Measurements from ENCODE around the gene SECTM1.
A peak's percentile ranks its signal among the peaks of the same experiment; 100 is the strongest.

The SECTM1 gene

GRCh38 chr17:82292251-82293154 lies 41.1 kb downstream of the SECTM1 start:
- Histone ChIP-seq H3K4me1 (peaks cover 45 to 86% (median 64%) of the 10 kb centered on the region in 10 experiments), H3K9ac (peak overlapping the region; percentile 84 to 97 (median 89)), H3K4me2 (peak overlapping the region; percentile 87 to 99 (median 97)), H3K27ac (peak overlapping the region; percentile 85 to 91 (median 87)), H3K27me3 (no peaks in the 10 kb centered on the region), H3K9me3 (replicated peaks in 1 of 11) (peaks cover 0 to 5% (median 0%) of the 10 kb centered on the region in 11 experiments; a peak in 3 of 22 replicates), H4K20me1 (no peaks in the 10 kb centered on the region), H3K36me3 (no peaks in the 10 kb centered on the region), H3K4me3 (peak overlapping the region; percentile 69 to 97 (median 84))
- no peak for TF ChIP-seq Cebpa-rat (IDR thresholded peaks at IDR 0.05)

- peak overlapping the region; percentile 84 to 97 (median 89) for H3K9ac ChIP-seq
- H3K4me1 ChIP-seq = peaks cover 39 to 86% (median 59%) of the 10 kb centered on the region in 10 experiments
- H3K36me3 ChIP-seq = no peaks in the 10 kb centered on the region
These were observed 41.9 kb downstream of the SECTM1 start for GRCh38 chr17:82291582-82292250.

GRCh38 chr17:82287868-82288801 lies 45.4 kb downstream of the SECTM1 start:
- H3K36me3 ChIP-seq = no peaks in the 10 kb centered on the region
- no peak overlapping the region for H3K9ac ChIP-seq
- peak overlapping the region in 10 of 11 experiments; percentile 0 to 51 (median 32); a peak in 10 of 22 replicates for H3K4me2 ChIP-seq
- H3K4me3 ChIP-seq = no peak overlapping the region
- no peaks in the 10 kb centered on the region for H4K20me1 ChIP-seq
- peaks cover 0 to 11% (median 6%) of the 10 kb centered on the region in 11 experiments; a peak in 5 of 22 replicates for H3K9me3 ChIP-seq (replicated peaks in 1 of 11)
- H3K4me1 ChIP-seq = peaks cover 20 to 58% (median 37%) of the 10 kb centered on the region in 10 experiments
- no peaks in the 10 kb centered on the region for H3K27me3 ChIP-seq
- peak overlapping the region in 1 of 11 experiments; percentile 17; a peak in 1 of 22 replicates for H3K27ac ChIP-seq
- no peak for TF ChIP-seq Cebpa-rat (IDR thresholded peaks at IDR 0.05)

More at GRCh38 chr17:82291582-82292250, 41.9 kb downstream of the SECTM1 start:
- Histone ChIP-seq H3K27me3 (no peaks in the 10 kb centered on the region), H3K4me3 (peak overlapping the region; percentile 69 to 97 (median 84)), H3K9me3 (replicated peaks in 1 of 11) (peaks cover 0 to 11% (median 6%) of the 10 kb centered on the region in 11 experiments; a peak in 5 of 22 replicates), H3K4me2 (peak overlapping the region; percentile 87 to 99 (median 97)), H4K20me1 (no peaks in the 10 kb centered on the region), H3K27ac (peak overlapping the region; percentile 85 to 91 (median 87))
- no peak for TF ChIP-seq Cebpa-rat (IDR thresholded peaks at IDR 0.05)

- Histone ChIP-seq H3K9ac (no peak overlapping the region), H3K4me3 (no peak overlapping the region), H3K36me3 (no peaks in the 10 kb centered on the region), H3K4me1 (peaks cover 27 to 61% (median 40%) of the 10 kb centered on the region in 10 experiments), H3K4me2 (peak overlapping the region in 8 of 11 experiments; percentile 0 to 51 (median 36); a peak in 14 of 22 replicates), H3K27me3 (no peaks in the 10 kb centered on the region), H3K27ac (peak overlapping the region in 1 of 11 experiments; percentile 17; a peak in 1 of 22 replicates), H4K20me1 (no peaks in the 10 kb centered on the region), H3K9me3 (replicated peaks in 1 of 11) (peaks cover 0 to 11% (median 6%) of the 10 kb centered on the region in 11 experiments; a peak in 5 of 22 replicates)
- no peak for TF ChIP-seq Cebpa-rat (IDR thresholded peaks at IDR 0.05)
These were observed 46.3 kb downstream of the SECTM1 start for GRCh38 chr17:82287013-82287867.

GRCh38 chr17:82285141-82285540 lies 48.4 kb downstream of the SECTM1 start:
- Histone ChIP-seq H3K4me3 (no peak overlapping the region), H3K27ac (no peak overlapping the region), H3K9ac (no peak overlapping the region), H3K4me2 (no peak overlapping the region), H3K4me1 (peaks cover 16 to 53% (median 36%) of the 10 kb centered on the region in 10 experiments; a peak in 18 of 20 replicates), H3K9me3 (replicated peaks in 1 of 11) (peaks cover 0 to 11% (median 6%) of the 10 kb centered on the region in 11 experiments; a peak in 5 of 22 replicates), H4K20me1 (no peaks in the 10 kb centered on the region), H3K27me3 (no peaks in the 10 kb centered on the region), H3K36me3 (no peaks in the 10 kb centered on the region)
- no peak for TF ChIP-seq Cebpa-rat (IDR thresholded peaks at IDR 0.05)

- Histone ChIP-seq H3K9ac (peak overlapping the region in 6 of 11 experiments; percentile 0 to 42 (median 30); a peak in 5 of 22 replicates), H3K27me3 (no peaks in the 10 kb centered on the region), H3K4me2 (peak overlapping the region in 7 of 11 experiments; percentile 14 to 62 (median 43); a peak in 13 of 22 replicates)
These were observed 50.3 kb downstream of the SECTM1 start for GRCh38 chr17:82283208-82283749.

More at GRCh38 chr17:82283208-82283749, 50.3 kb downstream of the SECTM1 start:
- Histone ChIP-seq H3K9me3 (replicated peaks in 1 of 11) (peaks cover 0 to 11% (median 6%) of the 10 kb centered on the region in 11 experiments; a peak in 5 of 22 replicates), H3K4me3 (no peak overlapping the region), H3K27ac (no peak overlapping the region), H3K36me3 (no peaks in the 10 kb centered on the region), H3K4me1 (peaks cover 16 to 50% (median 37%) of the 10 kb centered on the region in 10 experiments; a peak in 19 of 20 replicates), H4K20me1 (no peaks in the 10 kb centered on the region)
- TF ChIP-seq Cebpa-rat (IDR thresholded peaks at IDR 0.05) = no peak
